Activated naive CD4-positive, alpha-beta T cell treated with Interleukin-2 at 50 U/mL for 16 hours (primary cell): Measurements from ENCODE around the gene UBE2QL1.

Source experiments
- DNase-seq: peaks from one replicate; pipeline ENCODE4 v3.0.0-alpha.2; 2020

The UBE2QL1 gene, protein sequence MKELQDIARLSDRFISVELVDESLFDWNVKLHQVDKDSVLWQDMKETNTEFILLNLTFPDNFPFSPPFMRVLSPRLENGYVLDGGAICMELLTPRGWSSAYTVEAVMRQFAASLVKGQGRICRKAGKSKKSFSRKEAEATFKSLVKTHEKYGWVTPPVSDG

DNA sequence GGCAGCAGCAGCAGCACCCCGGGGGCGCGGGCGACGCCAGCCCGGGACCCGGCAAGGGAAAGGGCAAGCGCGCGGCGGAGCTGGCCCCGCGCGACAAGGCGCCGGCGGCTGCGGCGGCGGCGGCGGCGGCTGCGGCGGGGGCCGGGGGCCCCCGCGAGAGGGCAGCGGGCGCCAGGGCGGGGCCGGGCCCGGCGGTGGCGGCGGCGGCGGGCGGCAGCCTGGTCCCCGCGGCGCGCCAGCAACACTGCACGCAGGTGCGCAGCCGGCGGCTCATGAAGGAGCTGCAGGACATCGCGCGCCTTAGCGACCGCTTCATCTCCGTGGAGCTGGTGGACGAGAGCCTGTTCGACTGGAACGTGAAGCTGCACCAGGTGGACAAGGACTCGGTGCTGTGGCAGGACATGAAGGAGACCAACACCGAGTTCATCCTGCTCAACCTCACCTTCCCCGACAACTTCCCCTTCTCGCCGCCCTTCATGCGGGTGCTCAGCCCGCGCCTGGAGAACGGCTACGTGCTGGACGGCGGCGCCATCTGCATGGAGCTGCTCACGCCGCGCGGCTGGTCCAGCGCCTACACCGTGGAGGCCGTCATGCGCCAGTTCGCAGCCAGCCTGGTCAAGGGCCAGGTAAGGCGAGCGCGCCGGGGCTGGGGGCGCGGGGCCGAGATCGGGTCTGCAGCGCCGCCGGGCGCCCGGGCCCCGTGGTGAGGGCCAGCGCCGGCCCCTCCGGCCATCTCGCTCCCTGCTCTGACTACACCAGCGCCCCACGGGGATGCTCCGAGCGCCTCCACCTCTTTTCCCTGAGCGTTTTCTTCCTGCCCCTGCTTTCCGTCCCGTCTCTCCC lies at the start of gene UBE2QL1:
TSS of gene UBE2QL1 (plus strand) at position 238 of the 843 bp plus-strand sequence. CDS start at position 273, 35 bp downstream.
- DNase-seq = no peak

DNA sequence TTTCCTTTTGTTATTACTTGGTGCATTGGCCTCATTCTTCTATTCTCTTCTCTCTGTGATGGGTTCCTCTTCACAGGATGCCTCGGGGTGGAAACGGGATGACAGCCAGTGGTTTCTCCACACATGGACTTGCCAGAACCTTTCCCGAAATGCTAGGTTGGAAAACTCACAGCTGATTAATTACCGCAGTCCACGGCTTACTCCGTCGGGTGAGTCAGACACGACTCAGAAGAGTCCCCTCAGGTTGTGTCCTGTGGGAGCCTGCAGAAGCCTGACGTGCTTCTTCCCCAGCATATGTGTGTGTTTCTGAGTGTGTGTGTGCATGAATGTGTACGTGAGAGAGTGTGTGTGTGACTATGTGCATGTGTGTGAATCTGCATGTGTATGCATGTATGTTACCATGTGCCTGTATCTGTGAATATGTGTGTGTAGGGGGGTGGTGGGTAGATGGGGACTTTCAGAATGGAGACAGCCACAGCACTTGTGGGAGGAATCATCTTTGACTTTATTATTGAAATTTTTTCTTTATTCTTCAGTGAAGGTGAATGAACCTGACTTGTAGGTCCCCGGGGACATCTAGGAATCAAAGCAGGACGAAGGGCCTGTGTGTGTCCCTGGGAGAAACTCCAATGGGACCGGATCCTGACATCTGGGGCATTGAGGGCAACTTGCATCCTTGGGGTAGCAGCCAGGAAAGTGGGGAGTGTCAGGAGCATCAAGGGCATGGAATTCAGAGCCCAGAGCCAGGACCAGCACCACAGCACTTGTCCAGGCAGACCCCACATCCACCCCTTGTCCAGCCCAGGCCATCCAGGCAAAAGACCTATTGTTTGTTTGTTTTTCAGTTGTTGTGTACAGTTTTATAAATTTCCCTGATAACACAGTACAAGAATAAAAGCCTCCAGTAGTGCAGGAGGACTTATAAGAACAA lies 48.4 kb upstream of the UBE2QL1 start:
- no peak for DNase-seq

DNA sequence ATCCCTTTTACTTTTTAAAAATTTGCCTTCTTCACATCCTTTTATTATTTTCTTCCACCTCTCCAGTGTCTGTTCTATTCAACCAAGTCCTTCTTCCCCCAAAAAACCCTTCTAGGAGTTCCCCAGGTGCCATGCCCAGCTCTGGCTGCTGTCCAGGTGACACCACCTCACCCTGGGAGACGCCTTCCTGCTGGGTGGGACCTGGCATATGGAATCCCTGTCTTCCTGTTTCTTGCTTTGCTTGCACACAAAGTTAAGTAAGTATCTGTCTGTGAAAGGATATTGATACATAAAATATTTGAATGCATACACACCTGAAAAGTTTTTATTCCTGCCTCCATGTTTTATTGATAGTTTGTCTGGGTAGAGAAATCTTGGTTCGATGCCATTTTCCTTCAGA lies 47.2 kb upstream of the UBE2QL1 start:
- DNase-seq = no peak

DNA sequence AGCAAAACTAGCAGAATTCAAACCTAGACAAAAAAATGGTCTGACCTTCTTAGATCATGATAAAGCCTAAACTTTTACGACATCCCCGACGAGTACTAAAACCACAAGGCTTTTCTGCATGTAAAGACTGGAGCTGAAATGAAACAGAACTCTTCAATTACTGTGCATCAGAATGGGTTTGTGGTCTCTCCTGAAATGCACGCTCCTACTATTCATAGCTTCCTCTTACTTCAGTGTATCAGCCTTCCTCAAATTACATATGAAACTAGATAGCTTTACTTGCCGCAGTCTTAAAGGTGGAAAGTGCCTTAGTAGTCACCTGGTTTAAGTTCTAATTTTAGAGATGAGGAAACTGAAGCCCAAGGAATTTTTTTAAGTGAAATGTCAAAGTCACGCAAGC lies 45.7 kb upstream of the UBE2QL1 start:
- no peak for DNase-seq

DNA sequence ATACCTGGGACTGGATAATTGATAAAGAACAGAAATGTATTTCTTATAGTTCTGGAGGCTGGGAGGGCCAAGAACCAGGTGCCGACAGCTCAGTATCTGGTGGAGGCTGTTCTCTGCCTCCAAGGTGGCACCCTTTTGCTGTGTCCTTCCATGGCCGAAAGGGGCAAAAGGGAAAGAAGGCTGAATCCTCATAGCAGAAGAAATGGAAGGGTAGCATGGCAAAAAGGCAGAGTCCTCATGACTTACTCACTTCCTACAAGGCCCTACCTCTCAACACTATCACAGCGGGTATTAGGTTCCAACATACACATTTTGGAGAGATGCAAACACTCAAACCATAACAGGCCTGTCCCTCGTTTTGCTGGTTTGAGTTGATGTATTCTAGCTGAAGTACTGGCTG lies 45.2 kb upstream of the UBE2QL1 start:
- no peak for DNase-seq

DNA sequence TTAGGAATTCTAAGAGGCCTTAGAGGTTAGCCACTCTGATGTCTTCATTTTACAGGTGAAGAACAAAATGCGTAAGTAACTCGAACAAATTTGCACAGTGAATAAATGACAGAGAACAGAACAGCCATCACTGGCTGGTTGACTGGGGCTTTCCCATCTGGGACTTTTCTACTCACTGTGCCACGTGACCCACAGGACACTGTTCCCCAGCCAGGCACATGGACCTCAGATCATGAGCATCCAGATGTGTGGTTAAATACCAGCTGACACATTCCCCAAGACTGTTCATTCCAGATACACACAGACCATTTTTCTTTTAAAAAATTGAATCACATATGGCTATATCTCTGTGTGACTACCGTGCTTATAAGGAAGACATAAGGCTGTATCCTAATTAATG lies 44.5 kb upstream of the UBE2QL1 start:
- no peak for DNase-seq

DNA sequence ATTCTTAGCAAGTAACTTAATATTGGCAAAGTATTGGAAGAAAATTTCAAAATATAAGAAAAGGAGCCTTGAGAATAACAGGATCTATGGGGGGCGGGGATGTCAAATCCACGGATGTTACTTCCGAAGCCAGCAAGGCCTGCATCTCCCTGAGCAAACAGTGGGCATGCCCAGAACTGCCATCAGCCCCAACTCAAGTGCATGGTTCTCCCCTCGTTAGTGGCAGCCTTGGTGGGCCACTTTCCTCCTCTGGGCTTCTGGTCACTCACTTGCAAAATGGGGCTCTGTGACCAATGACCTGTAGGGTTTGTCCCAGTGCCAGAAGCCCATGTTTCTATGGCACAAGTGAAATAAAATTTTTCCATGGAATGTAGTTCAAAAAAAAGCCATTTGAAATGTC lies 43.1 kb upstream of the UBE2QL1 start:
- no peak for DNase-seq

DNA sequence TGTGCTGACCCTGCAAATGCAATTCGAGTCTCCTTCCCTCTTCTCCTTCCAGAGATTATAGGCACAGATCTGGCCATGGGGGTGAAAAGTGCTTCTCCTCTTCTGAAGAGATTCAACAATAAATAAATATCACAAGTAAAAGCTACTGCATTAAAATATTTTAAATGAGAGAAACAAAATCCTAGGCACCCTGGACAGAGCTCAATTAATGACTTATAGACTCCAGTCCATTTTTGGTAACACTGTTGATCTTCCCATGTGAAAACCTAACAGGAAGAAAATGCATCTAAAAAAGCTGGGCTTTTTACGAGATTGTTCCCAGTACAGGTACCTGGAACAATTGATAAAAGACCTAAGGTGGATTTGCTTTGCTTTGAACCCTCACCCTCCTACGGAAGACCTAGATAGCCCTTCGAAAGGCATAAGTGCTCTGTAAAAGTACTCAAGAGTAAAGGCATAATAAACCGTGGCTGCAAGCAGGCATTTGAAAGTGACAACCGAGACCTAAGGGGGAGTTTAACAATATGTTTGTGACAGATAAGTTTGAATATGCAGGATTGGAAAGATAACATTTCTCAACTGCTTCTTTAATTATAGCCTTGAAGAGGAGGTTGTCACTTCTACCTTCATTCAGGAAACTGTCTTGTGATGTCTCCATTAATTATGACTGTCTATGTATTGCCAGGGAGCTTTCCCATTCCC lies 41.0 kb upstream of the UBE2QL1 start:
- DNase-seq = no peak

DNA sequence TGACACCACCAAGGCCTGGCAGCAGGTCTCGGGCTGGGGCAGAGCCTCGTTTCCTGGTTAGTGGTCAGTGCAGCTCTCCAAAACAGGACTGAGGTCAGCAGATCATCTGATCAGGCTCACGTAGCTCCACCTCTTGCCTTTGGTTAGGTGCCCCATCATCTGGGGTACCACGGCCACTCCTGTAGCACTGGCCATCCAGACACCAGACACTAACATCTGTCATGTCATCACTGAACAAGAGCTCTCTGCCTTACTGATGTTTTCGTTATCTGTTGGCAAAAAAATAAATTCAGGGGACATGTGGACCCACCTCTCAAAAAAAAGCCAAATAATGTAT lies 40.4 kb upstream of the UBE2QL1 start:
- DNase-seq = no peak

DNA sequence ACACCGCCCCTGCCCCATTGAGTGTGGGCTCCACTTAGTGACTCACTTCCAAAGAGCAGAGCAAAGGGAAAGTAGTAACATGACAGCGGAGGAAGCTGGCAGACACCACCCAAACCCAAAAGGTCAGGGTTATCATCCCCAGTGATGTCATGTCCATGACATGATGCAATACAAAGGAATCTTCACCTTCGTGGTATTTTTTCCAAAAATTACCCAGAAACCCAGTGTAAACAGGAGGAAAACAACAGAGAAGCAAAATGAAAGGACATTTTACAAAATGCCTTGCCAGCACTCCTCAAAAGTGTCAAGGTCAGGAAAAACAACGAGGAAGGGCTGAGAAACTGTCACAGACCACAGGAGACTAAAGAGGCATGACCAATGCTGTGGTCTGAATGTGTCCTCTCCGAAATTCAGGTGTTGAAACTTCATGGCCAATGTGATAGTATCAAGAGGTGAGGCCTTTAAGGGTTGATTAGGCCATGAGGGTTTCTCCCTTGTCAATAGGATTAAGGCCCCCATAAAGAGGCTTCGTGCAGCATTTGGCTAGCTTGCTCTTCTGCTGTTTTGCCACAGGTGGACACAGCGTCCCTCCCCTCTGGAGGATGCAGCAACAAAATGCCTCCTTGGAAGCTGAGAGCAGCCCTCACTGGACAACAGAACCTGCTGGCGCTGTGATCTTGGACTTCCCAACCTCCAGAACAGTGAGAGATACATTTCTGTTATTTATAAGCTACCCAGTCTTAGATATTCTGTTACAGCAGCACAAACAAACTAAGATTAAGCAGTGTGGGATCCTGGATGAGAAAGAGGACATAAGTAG lies 39.8 kb upstream of the UBE2QL1 start:
- no peak for DNase-seq

DNA sequence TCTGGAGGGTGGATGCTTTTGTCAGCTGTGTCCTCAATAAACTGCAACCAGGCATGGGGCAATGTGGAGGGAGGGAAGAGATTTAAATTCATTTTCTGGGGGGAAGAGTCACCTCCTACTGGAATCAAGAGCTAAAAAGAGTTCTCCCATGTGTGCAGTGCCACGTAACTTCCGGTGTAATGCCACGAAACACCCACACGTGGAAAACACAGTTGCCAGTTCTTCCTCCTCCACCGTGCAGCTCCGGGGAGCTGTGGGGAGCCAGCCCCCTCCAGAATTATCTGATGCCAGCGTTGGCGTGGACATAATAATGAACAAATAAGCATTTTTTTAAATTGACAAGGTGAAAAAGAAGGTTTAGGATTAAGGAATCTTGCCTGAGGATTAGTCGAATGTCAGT lies 38.2 kb upstream of the UBE2QL1 start:
- no peak for DNase-seq

DNA sequence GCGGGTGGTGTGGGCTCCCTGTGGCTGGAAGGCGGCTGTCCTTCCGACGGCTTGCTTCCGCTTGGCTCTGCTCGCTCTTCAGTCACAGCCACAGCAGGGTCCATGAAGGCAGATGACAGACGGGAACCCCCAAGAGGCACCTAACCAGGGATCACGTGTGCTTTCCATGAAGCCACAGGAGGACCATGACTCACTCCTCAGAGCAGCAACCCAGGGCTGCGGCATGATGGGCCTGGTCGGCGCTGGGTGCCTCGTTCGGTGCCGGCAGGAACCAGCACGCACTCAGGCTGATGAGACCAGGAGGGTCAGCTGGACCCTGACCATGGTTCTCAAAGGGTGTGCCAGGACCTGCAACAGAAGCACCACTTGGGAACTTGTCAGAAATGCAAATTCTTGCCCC lies 37.5 kb upstream of the UBE2QL1 start:
- no peak for DNase-seq

DNA sequence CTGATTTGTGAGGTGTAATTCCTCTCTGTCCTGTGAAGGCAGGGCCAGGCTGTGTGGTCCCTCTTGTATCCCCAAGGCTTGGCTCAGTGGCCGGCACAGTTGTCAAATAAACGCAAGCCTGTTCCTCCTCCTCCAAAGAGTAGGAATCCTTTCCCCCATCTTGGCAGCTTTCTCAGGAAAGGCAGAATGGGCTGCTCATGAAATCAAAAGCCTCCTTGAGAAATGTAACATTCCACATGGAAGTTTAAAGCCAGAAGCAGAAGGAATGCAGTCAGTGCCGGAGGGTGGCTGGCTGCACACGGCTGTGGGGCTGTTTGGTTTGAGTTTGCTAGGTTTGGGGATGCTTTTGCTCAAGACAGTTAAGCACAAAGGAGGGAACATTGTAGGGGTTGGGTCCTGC lies 35.8 kb upstream of the UBE2QL1 start:
- no peak for DNase-seq

DNA sequence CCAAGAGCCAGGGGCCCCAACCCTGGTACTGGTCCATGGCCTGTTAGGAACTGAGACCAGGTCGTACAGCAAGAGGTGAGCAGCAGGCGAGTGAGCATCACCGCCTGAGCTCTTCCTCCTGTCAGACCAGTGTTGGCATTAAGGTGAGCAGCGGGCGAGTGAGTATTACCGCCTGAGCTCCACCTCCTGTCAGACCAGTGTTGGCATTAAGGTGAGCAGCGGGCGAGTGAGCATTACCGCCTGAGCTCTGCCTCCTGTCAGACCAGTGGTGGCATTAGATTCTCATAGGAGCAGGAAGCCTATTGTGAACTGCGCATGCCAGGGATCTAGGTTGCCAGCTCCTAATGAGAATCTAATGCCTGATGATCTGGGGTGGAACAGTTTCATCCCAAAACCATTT lies 31.0 kb upstream of the UBE2QL1 start:
- no peak for DNase-seq

DNA sequence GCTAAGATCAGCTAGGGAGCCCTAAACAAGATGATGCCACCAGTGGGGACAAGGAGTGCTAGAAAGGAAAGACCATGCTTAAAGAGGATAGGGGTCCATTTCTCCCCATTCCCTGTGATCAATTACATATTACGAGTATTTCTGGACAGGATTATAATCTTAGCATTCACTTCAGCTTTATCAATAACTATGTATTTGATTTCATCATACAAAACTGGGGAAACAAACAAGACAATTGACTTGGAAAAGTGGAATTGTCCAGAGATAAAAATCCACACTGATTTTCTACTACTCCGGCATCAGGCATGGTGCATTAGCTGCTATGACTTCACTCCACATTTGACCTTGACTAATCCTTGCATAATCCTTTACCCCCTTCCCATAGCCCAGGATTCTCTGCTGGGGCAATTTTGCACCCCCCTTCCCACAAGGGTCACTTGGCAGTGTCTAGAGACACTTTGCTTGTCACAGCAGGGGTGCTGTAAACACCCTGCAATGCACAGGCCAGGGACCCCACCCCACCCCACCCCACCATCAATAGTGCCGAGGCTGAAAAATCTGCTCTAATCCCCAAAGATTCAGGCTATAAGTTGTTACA lies 29.9 kb upstream of the UBE2QL1 start:
- DNase-seq = no peak

DNA sequence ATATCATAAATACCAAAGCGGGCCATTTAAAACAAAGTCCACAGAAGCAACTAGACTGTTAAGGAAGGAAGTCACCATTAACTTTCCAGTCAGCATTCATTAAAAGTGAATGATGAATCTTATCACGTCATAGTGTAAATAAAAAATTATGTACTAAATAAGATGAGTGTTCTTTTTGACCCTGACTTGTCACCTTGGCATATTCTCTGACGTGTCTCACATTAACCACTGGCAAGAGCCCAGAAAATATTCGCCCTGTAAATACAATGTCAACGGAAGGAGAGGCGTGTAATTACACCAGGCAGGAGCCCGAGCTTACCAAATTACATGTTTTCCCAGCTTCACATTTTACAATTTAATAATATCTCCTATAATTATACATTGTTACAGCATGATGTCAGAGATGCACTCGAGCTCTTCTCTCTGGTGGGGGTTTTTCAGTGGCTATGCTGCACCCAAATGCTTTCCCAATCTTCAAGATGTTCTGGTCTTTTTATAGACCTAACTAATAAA lies 29.3 kb upstream of the UBE2QL1 start:
- DNase-seq = no peak

DNA sequence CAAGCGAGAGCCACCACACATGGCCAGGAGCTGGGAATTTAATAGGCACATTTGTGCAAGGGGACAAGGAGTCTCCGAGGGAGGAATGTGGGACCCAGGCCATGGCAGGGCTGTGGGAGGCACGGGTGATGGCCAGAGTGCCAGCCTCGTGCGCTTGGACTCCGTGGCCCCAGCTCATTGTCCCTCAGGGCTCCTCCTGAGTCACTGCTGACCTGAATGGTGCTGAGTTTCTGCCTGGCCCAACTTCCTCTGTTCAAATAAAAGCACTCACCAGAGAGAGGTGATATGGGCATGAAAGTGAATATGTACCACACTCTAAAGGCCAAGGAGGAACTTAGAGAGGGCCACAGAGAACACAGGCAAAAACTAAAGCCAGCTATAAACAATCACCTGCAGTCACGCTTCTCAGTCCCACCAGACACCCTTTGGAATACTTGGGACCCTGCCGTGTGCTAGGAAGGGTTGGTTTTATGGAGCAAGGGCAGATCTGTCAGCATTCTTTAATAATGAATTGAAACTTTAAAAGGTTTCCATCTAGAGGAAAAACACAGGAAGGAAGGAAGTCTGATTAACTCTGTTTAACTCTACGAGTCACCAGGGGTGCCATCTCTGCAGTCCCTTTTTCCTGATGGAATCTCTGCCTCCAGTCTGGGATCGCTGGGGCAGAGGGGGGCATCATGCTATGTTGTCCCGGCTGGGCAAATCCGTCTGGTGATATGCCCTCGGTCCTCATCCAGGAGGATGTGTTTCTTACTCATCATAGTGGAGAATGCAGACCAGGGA lies 25.1 kb upstream of the UBE2QL1 start:
- no peak for DNase-seq

DNA sequence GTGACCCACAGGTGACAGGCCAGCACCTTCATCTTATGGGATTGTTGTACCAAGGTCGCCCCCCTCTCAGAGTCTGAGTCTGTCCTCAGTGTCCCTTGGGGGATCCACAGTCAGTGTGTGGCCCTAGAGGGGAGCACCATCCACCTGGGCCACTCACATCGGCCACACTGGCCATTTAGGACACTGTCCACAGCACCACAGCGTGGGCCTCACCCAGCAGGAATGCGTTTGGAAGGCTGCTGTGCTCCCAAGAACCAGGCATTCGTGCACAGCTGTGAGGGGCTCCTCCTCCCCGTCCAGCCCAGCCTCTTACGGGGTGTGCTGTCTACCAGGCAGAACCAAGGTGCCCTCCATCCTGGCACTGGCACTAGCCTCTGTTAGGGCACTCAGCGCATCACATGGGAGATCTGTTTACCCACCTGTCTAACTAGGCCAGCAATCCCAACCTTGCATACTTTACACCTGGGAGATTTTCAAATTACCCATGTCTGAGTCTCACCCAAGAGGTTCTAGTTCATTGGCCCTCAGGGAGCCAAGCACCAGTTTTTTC lies 24.5 kb upstream of the UBE2QL1 start:
- no peak for DNase-seq

DNA sequence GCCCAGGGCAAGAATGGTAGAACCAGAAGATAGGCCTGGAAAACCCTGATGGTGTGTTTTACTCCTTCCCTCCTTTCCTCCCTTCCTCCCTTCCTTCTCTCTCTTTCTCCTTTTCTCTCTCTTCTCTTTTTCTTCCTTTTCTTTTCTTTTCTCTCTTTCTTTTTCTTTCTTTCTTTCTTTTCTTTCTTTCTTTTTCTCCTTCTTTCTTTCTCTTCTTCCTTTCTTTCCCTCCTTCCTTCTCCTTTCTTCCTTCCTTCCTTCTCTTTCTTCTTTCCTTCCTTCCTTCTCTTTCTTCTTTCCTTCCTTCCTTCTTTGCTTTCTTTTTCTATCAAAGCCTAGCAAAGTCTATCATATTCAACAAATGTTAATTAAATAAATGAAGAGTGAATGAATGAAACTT lies 24.0 kb upstream of the UBE2QL1 start:
- no peak for DNase-seq

DNA sequence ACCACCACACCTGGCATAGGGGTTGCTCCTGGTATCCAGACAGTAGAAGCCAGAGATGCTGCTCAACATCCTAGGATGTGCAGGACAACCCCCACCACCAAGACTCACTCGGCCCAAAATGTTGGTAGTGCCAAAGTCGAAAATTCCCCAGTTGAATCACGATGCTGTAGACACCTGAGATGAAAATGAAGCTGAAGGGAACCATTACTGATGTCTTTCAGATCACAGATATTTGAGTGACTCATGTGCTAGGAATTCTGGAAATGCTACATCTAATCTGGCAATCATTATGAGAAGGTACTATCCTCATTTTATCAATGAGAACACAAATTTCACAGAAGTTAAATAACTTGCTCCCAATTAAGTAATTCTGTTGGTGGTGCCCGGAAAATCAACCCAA lies 21.0 kb upstream of the UBE2QL1 start:
- no peak for DNase-seq
